Endothelial cell of umbilical vein (primary cell): ENCODE measurements around the gene GNMT. TPM values are rescaled to one million over a fixed set of nuclear protein-coding genes. Genes with fewer than 3 reads are reported as not detected.

Experiments
- BruUV-seq: library from RNA; stranded (reverse); fragments of 400-500 nt; replicated peaks from 2 replicates; lab custom pipeline; 2021; lab: Mats Ljungman, UMichigan
- CTCF ChIA-PET: fragments of 300-600, 350-600 bp; sonication (Branson Sonifier 250); formaldehyde crosslinking; loops from one replicate; lab custom pipeline; 2021; ENCODE audit warnings: antibody characterized with exemption, inconsistent platforms; lab: Charles Lee
- POLR2A ChIA-PET: fragments of 300-600, 350-600 bp; sonication (Branson Sonifier 250); formaldehyde crosslinking; loops from one replicate; lab custom pipeline; 2021; ENCODE audit warnings: antibody characterized with exemption, inconsistent platforms; lab: Charles Lee
- DNase-seq: peaks from one replicate; pipeline ENCODE4 v3.0.0-alpha.2; 2011; ENCODE audit warnings: low read depth, low spot score
- FAIRE-seq: peaks from 2 replicates; lab custom pipeline; 2011; peaks lifted over from hg19 to GRCh38; lab: Jason Lieb, UNC
- H2AFZ ChIP-seq: 2 replicates; pipeline ENCODE4 v1.6.0; 2012; ENCODE audit warnings: low read depth, low read length, control low read depth, inconsistent platforms
- H3K27ac ChIP-seq: 2 replicates; pipeline ENCODE4 v1.5.1; 2011; ENCODE audit warnings: low read depth, mild to moderate bottlenecking, control low read depth, low read length, moderate library complexity; ENCODE audit not compliant: insufficient read depth
- H3K27me3 ChIP-seq, 2 experiments: 2 replicates each; pipeline versions ENCODE4 v1.6.0 to v1.6.1; 2011; ENCODE audit warnings: low read length in 2 of 2, mixed read lengths in 1 of 2; ENCODE audit not compliant: control insufficient read depth in 2 of 2, insufficient read depth in 2 of 2
- H3K36me3 ChIP-seq, 2 experiments: 2 replicates in 1 of 2; 3 replicates in 1 of 2; pipeline ENCODE4 v1.5.1; 2011; ENCODE audit warnings: low read length in 2 of 2, mild to moderate bottlenecking in 1 of 2, moderate library complexity in 1 of 2; ENCODE audit not compliant: control insufficient read depth in 2 of 2, insufficient read depth in 2 of 2; ENCODE audit errors: extremely low read depth in 1 of 2
- H3K4me1 ChIP-seq: 3 replicates; pipeline ENCODE4 v1.5.1; 2011; ENCODE audit warnings: mild to moderate bottlenecking, low read length; ENCODE audit not compliant: control insufficient read depth, insufficient read depth; ENCODE audit errors: extremely low read depth
- H3K4me2 ChIP-seq: 2 replicates; pipeline ENCODE4 v1.6.1; 2011; ENCODE audit warnings: low read length, control low read depth, mixed read lengths; ENCODE audit not compliant: insufficient read depth
- H3K4me3 ChIP-seq, 3 experiments: fragments of 200-600 bp in 1 of 3; sonication (generic), shearing (Covaris generic) in 1 of 3; replicated peaks in 1 of 3; 2 replicates each; pipeline ENCODE4 v1.5.1; 2011 to 2016; ENCODE audit warnings: control low read depth in 3 of 3, low read length in 3 of 3, mild to moderate bottlenecking in 2 of 3, inconsistent platforms in 1 of 3, low read depth in 1 of 3, moderate library complexity in 1 of 3; ENCODE audit not compliant: insufficient read depth in 1 of 3
- H3K79me2 ChIP-seq: 2 replicates; pipeline ENCODE4 v1.6.0; 2012; ENCODE audit warnings: low read length, inconsistent platforms; ENCODE audit not compliant: control insufficient read depth, insufficient read depth
- H3K9ac ChIP-seq: replicated peaks from 2 replicates; pipeline ENCODE3; 2011; ENCODE audit warnings: low read length, control low read depth; ENCODE audit not compliant: insufficient read depth; ENCODE audit errors: extremely low read depth
- H3K9me1 ChIP-seq: replicated peaks from 3 replicates; pipeline ENCODE4 v1.6.0; 2011; ENCODE audit warnings: mild to moderate bottlenecking, low read length; ENCODE audit not compliant: control insufficient read depth, insufficient read depth; ENCODE audit errors: extremely low read depth
- H3K9me3 ChIP-seq: replicated peaks from 2 replicates; pipeline ENCODE4 v1.5.1; 2012; ENCODE audit warnings: low read length, inconsistent platforms; ENCODE audit not compliant: control insufficient read depth, insufficient read depth
- H4K20me1 ChIP-seq: replicated peaks from 2 replicates; pipeline ENCODE3; 2011; ENCODE audit warnings: mild to moderate bottlenecking, low read length; ENCODE audit not compliant: control insufficient read depth, insufficient read depth; ENCODE audit errors: extremely low read depth
- EZH2 ChIP-seq: IDR thresholded peaks from 2 replicates; pipeline ENCODE4 v1.6.1; 2012; ENCODE audit warnings: borderline replicate concordance, low read depth, mild to moderate bottlenecking, moderate library complexity, low read length, inconsistent platforms; ENCODE audit not compliant: severe bottlenecking
- FOS ChIP-seq: IDR thresholded peaks from 2 replicates; pipeline ENCODE4 v1.6.1; 2011; ENCODE audit warnings: mild to moderate bottlenecking, low read length, moderate library complexity, borderline replicate concordance; ENCODE audit not compliant: insufficient read depth
- GATA2 ChIP-seq: IDR thresholded peaks from 2 replicates; pipeline ENCODE4 v1.7.0; 2011; ENCODE audit warnings: low read depth, mild to moderate bottlenecking, moderate library complexity, mixed read lengths, low read length; ENCODE audit not compliant: insufficient read length, insufficient read depth
- JUN ChIP-seq: IDR thresholded peaks from 2 replicates; pipeline ENCODE4 v1.6.1; 2011; ENCODE audit warnings: borderline replicate concordance, low read depth; ENCODE audit not compliant: insufficient read length, insufficient read depth
- MAX ChIP-seq: IDR thresholded peaks from 2 replicates; pipeline ENCODE4 v1.6.1; 2011; ENCODE audit not compliant: insufficient read depth, insufficient read length
- MYC ChIP-seq: IDR thresholded peaks from one replicate; pipeline ENCODE4 v1.6.1; 2011; ENCODE audit warnings: mild to moderate bottlenecking, low read depth, low read length
- POLR2A ChIP-seq: IDR thresholded peaks from 2 replicates; pipeline ENCODE4 v1.6.1; 2012; ENCODE audit warnings: low read depth, mild to moderate bottlenecking, control low read depth, low read length
- POLR2AphosphoS5 ChIP-seq: IDR thresholded peaks from 2 replicates; pipeline ENCODE4 v1.6.1; 2012; ENCODE audit warnings: low read depth, mild to moderate bottlenecking, control low read depth, low read length, moderate library complexity; ENCODE audit not compliant: insufficient read depth
- dilution Hi-C: fragments of 300-500 bp; cut with MboI; formaldehyde crosslinking; loops from one replicate; pipeline ENCODE4 v1.15.0; 2019; ENCODE audit warnings: low sequenced_read_pairs; ENCODE audit not compliant: extremely low pct_ligation_motif_present
- intact Hi-C: fragments of 100-400 bp; cut with micrococcal nuclease; formaldehyde crosslinking; loops from one replicate; pipeline ENCODE4 v1.10.0; 2022
- polyA plus RNA-seq, 4 experiments: library from polyadenylated mRNA; depleted of rRNA in 3 of 4; stranded (reverse) in 3 of 4; unstranded in 1 of 4; fragments of >200 nt; gene quantifications; 2 replicates each; pipeline versions ENCODE4 v1.2.1 to v1.2.3, GENCODE V29; 2011 to 2012; ENCODE audit warnings: missing spikeins in 1 of 4
- total RNA-seq: library from RNA; stranded (reverse); gene quantifications from 2 replicates; pipeline ENCODE4 v1.2.3, GENCODE V29; 2021
- TF ChIP-seq, protein P1 (sequence below), 2 donors: IDR thresholded peaks; 1 replicate in 1 of 2; 2 replicates in 1 of 2; pipeline ENCODE4 v1.5.1; 2011; ENCODE audit warnings: low read length in 2 of 2, mild to moderate bottlenecking in 2 of 2, moderate library complexity in 2 of 2, control low read depth in 1 of 2, inconsistent platforms in 1 of 2, low read depth in 1 of 2; ENCODE audit not compliant: insufficient read depth in 1 of 2; ENCODE audit errors: extremely low read depth in 1 of 2

GNMT gene
- total and polyA plus RNA-seq, 2 donors (not counting 3 experiments of a cell fraction or from before 2014, with no cell fraction given): 0.41 to 1.2 TPM

DNA sequence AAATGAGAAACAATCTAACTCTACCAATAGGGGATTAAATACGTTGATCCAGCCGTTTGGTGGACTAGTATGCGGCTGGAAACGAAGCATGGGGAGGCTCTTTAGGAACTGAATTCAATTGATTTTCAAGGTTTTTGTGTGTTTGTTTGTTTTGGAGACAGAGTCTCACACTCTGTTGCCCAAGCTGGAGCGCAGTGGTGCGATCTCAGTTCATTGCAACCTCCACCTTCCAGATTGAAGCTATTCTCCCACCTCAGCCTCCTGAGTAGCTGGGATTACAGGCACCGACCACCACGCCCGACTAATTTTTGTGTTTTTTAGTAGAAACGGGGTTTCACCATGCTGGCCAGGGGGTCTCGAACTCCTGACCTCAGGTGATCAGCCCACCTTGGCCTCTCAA lies 24.2 kb upstream of the GNMT start:
- no peaks in the 10 kb centered on the region for H3K9me1 ChIP-seq
- no peaks in the 10 kb centered on the region for H3K27me3 ChIP-seq
- H3K4me3 ChIP-seq: no peak overlapping the region
- no peak for TF ChIP-seq POLR2AphosphoS5
- no peak for TF ChIP-seq EZH2
- TF ChIP-seq GATA2: no peak
- no peak for TF ChIP-seq FOS
- no peak for TF ChIP-seq POLR2A
- no peak for TF ChIP-seq MAX
- TF ChIP-seq, protein P1, sequence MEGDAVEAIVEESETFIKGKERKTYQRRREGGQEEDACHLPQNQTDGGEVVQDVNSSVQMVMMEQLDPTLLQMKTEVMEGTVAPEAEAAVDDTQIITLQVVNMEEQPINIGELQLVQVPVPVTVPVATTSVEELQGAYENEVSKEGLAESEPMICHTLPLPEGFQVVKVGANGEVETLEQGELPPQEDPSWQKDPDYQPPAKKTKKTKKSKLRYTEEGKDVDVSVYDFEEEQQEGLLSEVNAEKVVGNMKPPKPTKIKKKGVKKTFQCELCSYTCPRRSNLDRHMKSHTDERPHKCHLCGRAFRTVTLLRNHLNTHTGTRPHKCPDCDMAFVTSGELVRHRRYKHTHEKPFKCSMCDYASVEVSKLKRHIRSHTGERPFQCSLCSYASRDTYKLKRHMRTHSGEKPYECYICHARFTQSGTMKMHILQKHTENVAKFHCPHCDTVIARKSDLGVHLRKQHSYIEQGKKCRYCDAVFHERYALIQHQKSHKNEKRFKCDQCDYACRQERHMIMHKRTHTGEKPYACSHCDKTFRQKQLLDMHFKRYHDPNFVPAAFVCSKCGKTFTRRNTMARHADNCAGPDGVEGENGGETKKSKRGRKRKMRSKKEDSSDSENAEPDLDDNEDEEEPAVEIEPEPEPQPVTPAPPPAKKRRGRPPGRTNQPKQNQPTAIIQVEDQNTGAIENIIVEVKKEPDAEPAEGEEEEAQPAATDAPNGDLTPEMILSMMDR (IDR thresholded peaks at IDR 0.05; ENCODE audit: extremely low read depth in 1 of 2, insufficient read depth in 1 of 2, low read depth in 1 of 2, low read length in 2 of 2): no peak
- TF ChIP-seq JUN: no peak
- TF ChIP-seq MYC: no peak
- no peak overlapping the region for H3K4me2 ChIP-seq
- no peak overlapping the region for H3K9ac ChIP-seq
- H3K9me3 ChIP-seq: no peaks in the 10 kb centered on the region
- ChIA-PET POLR2A (no interaction called here), CTCF (interaction anchor here (0.6 to 1.5 kb wide), 2 partner anchors 9 to 212 kb away, joined by 3 read pairs; no protein-coding TSS in a partner anchor)
- dilution Hi-C loops (no loop called here), intact Hi-C loops (no loop called here)
- no TSS peak for BruUV-seq
- DNase-seq: no peak
- H3K36me3 ChIP-seq: peaks cover 5 to 38% of the 10 kb centered on the region in 2 experiments
- H3K27ac ChIP-seq: no peak overlapping the region
- H3K79me2 ChIP-seq: peaks cover 21% of the 10 kb centered on the region
- H2AFZ ChIP-seq: no peak overlapping the region
- FAIRE-seq: no peak
- no peaks in the 10 kb centered on the region for H4K20me1 ChIP-seq
- peaks cover 9% of the 10 kb centered on the region for H3K4me1 ChIP-seq
